Mesothelial cell of epicardium (in vitro differentiated cells): ENCODE data around the gene RIMS4. TPM values are rescaled to one million over a fixed set of nuclear protein-coding genes. Genes with fewer than 3 reads are reported as not detected.

ENCODE experiments used
- DNase-seq, 2 experiments: peaks; one replicate each; pipeline ENCODE4 v3.0.0; 2021; ENCODE audit warnings: low spot score in 2 of 2; ENCODE audit not compliant: unreplicated experiment in 2 of 2
- H3K27ac Mint-ChIP-seq: 2 replicates; pipeline ENCODE4 v1.8.0; 2021; ENCODE audit warnings: mixed read lengths
- H3K27me3 Mint-ChIP-seq: 2 replicates; pipeline ENCODE4 v1.8.0; 2021; ENCODE audit warnings: low read depth, mixed read lengths
- H3K36me3 Mint-ChIP-seq: 2 replicates; pipeline ENCODE4 v1.8.0; 2021; ENCODE audit warnings: mixed read lengths
- H3K4me1 Mint-ChIP-seq: 2 replicates; pipeline ENCODE4 v1.8.0; 2021; ENCODE audit warnings: mixed read lengths
- H3K4me3 Mint-ChIP-seq: 2 replicates; pipeline ENCODE4 v1.8.0; 2021; ENCODE audit warnings: mild to moderate bottlenecking, moderate library complexity, mixed read lengths
- H3K9me3 Mint-ChIP-seq: 2 replicates; pipeline ENCODE4 v1.8.0; 2021; ENCODE audit warnings: mixed read lengths
- total RNA-seq: library from RNA; stranded (reverse); gene quantifications from 3 replicates; pipeline ENCODE4 v1.2.1, GENCODE V29; 2021
- TF ChIP-seq, protein P1 (sequence below): fragments of 200-600 bp; sonication (generic); IDR thresholded peaks from one replicate; pipeline ENCODE4 v1.5.0; 2021; ENCODE audit warnings: antibody characterized with exemption; ENCODE audit not compliant: unreplicated experiment

RIMS4 gene
- total RNA-seq, 1 donor from 2014 or later: 1.6 TPM

DNA sequence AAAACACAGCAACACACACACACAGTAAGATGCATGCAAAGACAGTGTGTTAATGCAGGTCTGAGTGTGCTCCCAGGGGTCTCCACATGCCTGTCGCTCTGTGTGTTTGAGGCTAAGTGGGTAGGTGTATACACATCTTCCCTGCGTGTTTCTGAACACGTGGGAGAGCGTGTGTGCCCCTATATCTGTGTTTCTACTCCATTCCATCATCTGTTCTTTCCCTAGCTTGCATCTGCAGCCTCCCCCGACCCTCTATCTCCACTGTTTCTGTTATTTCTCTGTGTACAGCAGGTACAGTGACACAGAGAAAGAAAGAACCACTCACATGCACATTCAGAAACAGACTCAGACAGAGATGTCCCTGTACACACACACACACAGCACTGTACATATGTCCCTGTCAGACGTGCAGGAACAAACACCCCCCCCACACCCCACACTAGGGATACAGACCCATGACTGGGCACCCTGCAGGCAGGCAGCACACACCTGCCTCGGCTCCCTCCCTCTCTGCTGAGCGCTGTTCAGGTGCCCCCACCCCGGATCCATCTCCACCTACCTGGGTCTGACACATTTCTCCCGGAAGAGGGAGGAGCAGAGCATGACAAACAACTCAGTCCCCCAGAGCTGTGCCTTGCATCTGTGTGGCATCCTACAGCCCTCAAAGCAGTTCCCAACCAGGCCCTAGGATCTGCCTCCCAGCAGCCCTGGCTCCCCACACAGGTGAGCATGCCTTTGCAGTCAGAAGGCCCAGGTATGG is 37.1 kb downstream of the RIMS4 start:
- Mint-ChIP-seq H3K27me3 (peaks cover 16% of the 10 kb centered on the region), H3K4me1 (no peaks in the 10 kb centered on the region), H3K4me3 (no peak overlapping the region), H3K27ac (no peak overlapping the region), H3K36me3 (no peaks in the 10 kb centered on the region), H3K9me3 (no peaks in the 10 kb centered on the region)
- TF ChIP-seq, protein P1, sequence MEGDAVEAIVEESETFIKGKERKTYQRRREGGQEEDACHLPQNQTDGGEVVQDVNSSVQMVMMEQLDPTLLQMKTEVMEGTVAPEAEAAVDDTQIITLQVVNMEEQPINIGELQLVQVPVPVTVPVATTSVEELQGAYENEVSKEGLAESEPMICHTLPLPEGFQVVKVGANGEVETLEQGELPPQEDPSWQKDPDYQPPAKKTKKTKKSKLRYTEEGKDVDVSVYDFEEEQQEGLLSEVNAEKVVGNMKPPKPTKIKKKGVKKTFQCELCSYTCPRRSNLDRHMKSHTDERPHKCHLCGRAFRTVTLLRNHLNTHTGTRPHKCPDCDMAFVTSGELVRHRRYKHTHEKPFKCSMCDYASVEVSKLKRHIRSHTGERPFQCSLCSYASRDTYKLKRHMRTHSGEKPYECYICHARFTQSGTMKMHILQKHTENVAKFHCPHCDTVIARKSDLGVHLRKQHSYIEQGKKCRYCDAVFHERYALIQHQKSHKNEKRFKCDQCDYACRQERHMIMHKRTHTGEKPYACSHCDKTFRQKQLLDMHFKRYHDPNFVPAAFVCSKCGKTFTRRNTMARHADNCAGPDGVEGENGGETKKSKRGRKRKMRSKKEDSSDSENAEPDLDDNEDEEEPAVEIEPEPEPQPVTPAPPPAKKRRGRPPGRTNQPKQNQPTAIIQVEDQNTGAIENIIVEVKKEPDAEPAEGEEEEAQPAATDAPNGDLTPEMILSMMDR: no peak
- DNase-seq: no peak

DNA sequence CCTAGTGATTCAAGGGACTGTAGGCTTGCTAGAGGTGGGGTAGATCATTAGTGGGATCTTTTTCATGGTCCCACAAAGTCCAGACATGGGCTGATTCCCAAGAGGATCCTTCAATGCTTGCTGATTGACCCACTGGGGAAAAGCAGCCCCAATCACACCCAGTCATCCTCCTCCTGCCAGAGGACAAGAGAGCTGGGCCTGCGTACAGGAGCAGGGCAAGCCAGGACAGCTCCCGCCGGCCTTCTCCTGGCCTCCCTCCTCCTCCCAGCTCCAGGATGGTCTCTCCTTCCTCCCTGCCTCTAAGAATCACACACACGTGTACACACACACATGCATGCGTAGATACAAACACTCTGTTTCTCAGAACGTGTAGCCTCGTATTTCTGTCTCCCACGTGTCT is 37.7 kb downstream of the RIMS4 start:
- H3K27ac Mint-ChIP-seq: no peak overlapping the region
- peaks cover 16% of the 10 kb centered on the region for H3K27me3 Mint-ChIP-seq
- no peak for DNase-seq
- no peaks in the 10 kb centered on the region for H3K36me3 Mint-ChIP-seq
- no peaks in the 10 kb centered on the region for H3K4me1 Mint-ChIP-seq
- TF ChIP-seq, protein P1: no peak
- H3K9me3 Mint-ChIP-seq: no peaks in the 10 kb centered on the region
- H3K4me3 Mint-ChIP-seq: no peak overlapping the region

DNA sequence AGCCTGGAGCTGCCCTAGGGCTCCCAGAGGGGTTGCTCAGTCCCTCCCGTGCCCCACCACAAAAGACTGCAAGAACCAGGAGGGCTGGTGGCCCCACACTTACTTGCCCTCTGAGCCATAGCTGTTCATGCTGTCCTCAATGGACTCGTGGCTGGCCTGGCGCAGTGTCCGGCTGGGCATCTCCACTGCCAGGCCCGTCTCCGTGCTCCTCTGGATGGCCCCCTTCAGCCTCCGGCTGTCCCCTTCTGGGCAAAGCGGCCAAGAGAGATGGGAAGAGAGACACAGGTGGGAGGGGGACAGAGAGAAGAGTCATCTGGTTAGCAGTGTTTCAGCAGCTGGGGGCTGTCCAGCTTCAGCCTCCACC is 39.2 kb downstream of the RIMS4 start:
- Mint-ChIP-seq H3K9me3 (no peaks in the 10 kb centered on the region), H3K4me1 (no peaks in the 10 kb centered on the region), H3K4me3 (no peak overlapping the region), H3K36me3 (no peaks in the 10 kb centered on the region), H3K27ac (no peak overlapping the region), H3K27me3 (peaks cover 17% of the 10 kb centered on the region)
- TF ChIP-seq, protein P1: no peak
- no peak for DNase-seq

DNA sequence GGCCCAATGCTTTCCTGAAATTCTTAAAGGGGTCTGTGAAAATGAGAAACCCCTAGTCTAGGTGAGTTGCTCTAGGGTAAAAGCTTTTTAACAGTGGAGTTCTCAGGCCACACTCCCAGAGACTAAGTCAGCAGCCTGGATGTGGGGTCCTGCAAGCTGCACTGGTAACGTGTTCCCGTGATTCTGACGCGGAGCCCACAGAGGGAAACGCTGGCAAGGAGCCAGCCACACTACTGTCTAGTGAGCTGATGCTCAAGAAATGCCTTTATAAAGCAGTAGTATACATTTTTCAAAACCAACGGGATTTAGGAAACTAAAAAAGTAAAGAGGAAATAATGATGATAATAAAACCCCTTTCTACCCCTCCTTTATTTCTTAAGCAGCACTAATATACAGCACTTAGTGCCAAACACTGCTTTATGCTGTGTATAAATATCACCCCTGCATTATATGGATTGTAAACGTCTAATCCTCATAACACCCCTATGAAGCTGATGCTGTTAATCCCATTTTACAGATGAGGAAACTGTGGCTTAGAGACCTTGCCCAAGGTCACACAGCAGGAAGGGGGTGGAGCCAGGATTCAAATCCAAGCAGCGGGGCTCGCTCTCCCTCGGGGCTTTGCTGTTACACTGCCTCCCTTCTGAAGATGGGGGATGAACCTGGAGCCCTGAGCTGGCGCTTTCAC is 39.7 kb downstream of the RIMS4 start:
- no peaks in the 10 kb centered on the region for H3K4me1 Mint-ChIP-seq
- no peak overlapping the region for H3K4me3 Mint-ChIP-seq
- peaks cover 16% of the 10 kb centered on the region for H3K27me3 Mint-ChIP-seq
- no peak overlapping the region for H3K27ac Mint-ChIP-seq
- H3K36me3 Mint-ChIP-seq: no peaks in the 10 kb centered on the region
- TF ChIP-seq, protein P1: no peak
- DNase-seq: no peak
- no peaks in the 10 kb centered on the region for H3K9me3 Mint-ChIP-seq

GRCh38 chr20:44769481-44769863 is 40.9 kb downstream of the RIMS4 start:
- TF ChIP-seq, protein P1: no peak
- no peaks in the 10 kb centered on the region for H3K4me1 Mint-ChIP-seq
- peaks cover 19% of the 10 kb centered on the region for H3K27me3 Mint-ChIP-seq
- no peak for DNase-seq
- H3K4me3 Mint-ChIP-seq: no peak overlapping the region
- H3K36me3 Mint-ChIP-seq: no peaks in the 10 kb centered on the region
- H3K9me3 Mint-ChIP-seq: no peaks in the 10 kb centered on the region
- H3K27ac Mint-ChIP-seq: no peak overlapping the region
